Neural crest cell (in vitro differentiated cells): ENCODE data around the gene TRIO. TPM values are rescaled to one million over a fixed set of nuclear protein-coding genes. Genes with fewer than 3 reads are reported as not detected.

Experiments
- DNase-seq: peaks from one replicate; pipeline ENCODE4 v3.0.0; 2021; ENCODE audit warnings: low read depth, mixed read lengths, low spot score
- H3K27ac Mint-ChIP-seq: one replicate; pipeline ENCODE4 v1.8.0; 2021; ENCODE audit warnings: mild to moderate bottlenecking, mixed read lengths; ENCODE audit not compliant: unreplicated experiment
- H3K27me3 Mint-ChIP-seq: 2 replicates; pipeline ENCODE4 v1.8.0; 2021; ENCODE audit warnings: low read depth, mild to moderate bottlenecking, mixed read lengths
- H3K36me3 Mint-ChIP-seq: 2 replicates; pipeline ENCODE4 v1.8.0; 2021; ENCODE audit warnings: low read depth, mild to moderate bottlenecking, mixed read lengths
- H3K4me1 Mint-ChIP-seq: 2 replicates; pipeline ENCODE4 v1.8.0; 2021; ENCODE audit warnings: mixed read lengths
- H3K4me3 Mint-ChIP-seq: one replicate; pipeline ENCODE4 v1.8.0; 2021; ENCODE audit warnings: mild to moderate bottlenecking, mixed read lengths
- H3K9me3 Mint-ChIP-seq: 2 replicates; pipeline ENCODE4 v1.8.0; 2021; ENCODE audit warnings: mixed read lengths
- CTCF ChIP-seq: fragments of 200-600 bp; sonication (generic); conservative IDR thresholded peaks from 2 replicates; pipeline ENCODE4 v1.5.0; 2021; ENCODE audit warnings: antibody characterized with exemption, mild to moderate bottlenecking
- total RNA-seq: library from RNA; stranded (reverse); gene quantifications from 2 replicates; pipeline ENCODE4 v1.2.1, GENCODE V29; 2021

Gene TRIO
- total RNA-seq, 1 donor from 2014 or later = 134 TPM

GRCh38 chr5:14305045-14305444 is 161.9 kb downstream of the TRIO start:
- Mint-ChIP-seq H3K36me3 (peaks cover 32% of the 10 kb centered on the region), H3K9me3 (peaks cover 6% of the 10 kb centered on the region), H3K4me3 (no peak overlapping the region), H3K27me3 (no peaks in the 10 kb centered on the region), H3K27ac (no peak overlapping the region), H3K4me1 (peaks cover 3% of the 10 kb centered on the region)
- DNase-seq = no peak
- TF ChIP-seq CTCF = no peak

GRCh38 chr5:14306329-14306815 is 163.2 kb downstream of the TRIO start:
- TF ChIP-seq CTCF = no peak
- Mint-ChIP-seq H3K9me3 (peaks cover 6% of the 10 kb centered on the region), H3K27me3 (no peaks in the 10 kb centered on the region), H3K4me1 (peaks cover 3% of the 10 kb centered on the region), H3K4me3 (no peak overlapping the region), H3K36me3 (peaks cover 37% of the 10 kb centered on the region), H3K27ac (no peak overlapping the region)
- no peak for DNase-seq

- no peak for TF ChIP-seq CTCF
- peaks cover 3% of the 10 kb centered on the region for H3K4me1 Mint-ChIP-seq
- H3K27ac Mint-ChIP-seq = no peak overlapping the region
- no peak overlapping the region for H3K4me3 Mint-ChIP-seq
- H3K36me3 Mint-ChIP-seq = peaks cover 38% of the 10 kb centered on the region
- H3K27me3 Mint-ChIP-seq = no peaks in the 10 kb centered on the region
- peaks cover 6% of the 10 kb centered on the region for H3K9me3 Mint-ChIP-seq
- DNase-seq = no peak
Observed at GRCh38 chr5:14308384-14309154, 165.4 kb downstream of the TRIO start.

GRCh38 chr5:14309199-14309598 is 166.1 kb downstream of the TRIO start:
- peaks cover 38% of the 10 kb centered on the region for H3K36me3 Mint-ChIP-seq
- H3K27ac Mint-ChIP-seq = no peak overlapping the region
- DNase-seq = no peak
- peaks cover 6% of the 10 kb centered on the region for H3K9me3 Mint-ChIP-seq
- no peaks in the 10 kb centered on the region for H3K27me3 Mint-ChIP-seq
- no peak overlapping the region for H3K4me3 Mint-ChIP-seq
- peaks cover 3% of the 10 kb centered on the region for H3K4me1 Mint-ChIP-seq
- no peak for TF ChIP-seq CTCF

- no peak for DNase-seq
- Mint-ChIP-seq H3K4me3 (no peak overlapping the region), H3K27me3 (no peaks in the 10 kb centered on the region), H3K9me3 (peaks cover 6% of the 10 kb centered on the region), H3K4me1 (peaks cover 3% of the 10 kb centered on the region), H3K36me3 (peaks cover 37% of the 10 kb centered on the region), H3K27ac (no peak overlapping the region)
- no peak for TF ChIP-seq CTCF
Observed at GRCh38 chr5:14309878-14310531, 166.9 kb downstream of the TRIO start.
